GM21723 (cell line): ENCODE measurements around the gene CYB5B.

Source experiments
- ATAC-seq: cut with Tn5 transposase; IDR thresholded peaks from one replicate; pipeline ENCODE4 v1.9.1; 2021; ENCODE audit warnings: mild to moderate bottlenecking, moderate library complexity; ENCODE audit not compliant: unreplicated experiment

CYB5B gene

DNA sequence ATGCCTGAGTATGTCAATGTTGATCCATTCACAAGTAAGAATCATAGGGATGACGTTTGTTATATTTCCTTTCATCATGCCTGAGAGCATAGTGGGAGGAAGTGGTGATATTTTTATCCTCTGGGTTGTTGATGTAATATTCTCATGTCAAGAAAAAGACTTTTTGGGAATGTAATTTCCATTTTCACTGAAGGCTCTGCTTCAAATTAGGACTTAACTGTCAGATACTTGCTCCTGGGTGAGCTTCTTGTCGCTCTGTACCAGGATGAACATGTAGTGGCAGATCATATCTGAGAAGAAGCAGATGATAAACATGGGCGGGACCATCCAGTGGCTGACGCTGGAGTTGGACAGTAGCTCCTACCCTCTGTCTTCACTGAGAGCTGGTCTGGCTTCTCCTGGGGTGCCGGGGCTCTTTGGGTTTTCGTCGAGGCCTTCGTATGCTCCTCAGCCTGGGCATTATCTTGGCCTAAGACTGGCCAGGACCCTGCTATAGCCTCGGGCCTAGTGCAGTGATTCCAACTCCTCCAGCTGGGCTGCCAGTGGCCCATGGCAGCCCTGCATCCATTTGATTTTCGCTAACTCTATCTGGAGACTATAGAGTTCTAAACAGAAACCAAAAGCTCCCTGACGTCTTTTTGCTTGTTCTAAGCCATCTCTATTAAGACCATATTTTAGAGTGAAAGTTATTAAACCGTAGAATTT, 19.7 kb downstream of the CYB5B start:
- peak; percentile 54 for ATAC-seq

DNA sequence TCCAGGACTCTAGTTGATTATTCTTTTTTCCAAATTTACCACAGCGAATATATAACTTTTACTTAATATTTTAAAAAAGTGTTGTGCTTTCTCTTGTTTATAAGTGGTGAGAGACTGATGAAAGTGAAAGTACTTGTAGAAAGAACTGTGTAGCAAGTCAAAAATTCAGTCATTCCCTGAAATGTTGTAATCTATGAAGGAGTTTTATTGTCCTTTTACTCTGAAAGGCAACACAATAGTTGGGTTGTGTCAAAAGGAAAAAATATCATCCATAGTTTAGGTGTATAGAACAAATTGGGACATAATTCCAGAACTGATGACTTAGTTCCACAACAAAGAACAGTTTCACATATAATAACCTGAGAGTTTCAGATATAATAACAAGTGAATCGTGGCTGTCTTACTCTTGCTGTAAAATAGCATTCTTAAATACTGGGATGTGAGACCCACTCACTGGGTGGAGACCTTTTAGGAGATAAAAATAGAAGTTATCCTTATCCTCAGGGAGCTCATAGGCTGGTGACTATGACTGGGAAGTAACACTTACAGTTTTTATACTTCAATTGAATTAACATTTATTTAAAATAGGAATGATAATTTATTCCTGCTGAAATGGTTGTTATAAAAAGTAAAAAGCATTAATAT, 20.6 kb downstream of the CYB5B start:
- ATAC-seq: peak; percentile 52

DNA sequence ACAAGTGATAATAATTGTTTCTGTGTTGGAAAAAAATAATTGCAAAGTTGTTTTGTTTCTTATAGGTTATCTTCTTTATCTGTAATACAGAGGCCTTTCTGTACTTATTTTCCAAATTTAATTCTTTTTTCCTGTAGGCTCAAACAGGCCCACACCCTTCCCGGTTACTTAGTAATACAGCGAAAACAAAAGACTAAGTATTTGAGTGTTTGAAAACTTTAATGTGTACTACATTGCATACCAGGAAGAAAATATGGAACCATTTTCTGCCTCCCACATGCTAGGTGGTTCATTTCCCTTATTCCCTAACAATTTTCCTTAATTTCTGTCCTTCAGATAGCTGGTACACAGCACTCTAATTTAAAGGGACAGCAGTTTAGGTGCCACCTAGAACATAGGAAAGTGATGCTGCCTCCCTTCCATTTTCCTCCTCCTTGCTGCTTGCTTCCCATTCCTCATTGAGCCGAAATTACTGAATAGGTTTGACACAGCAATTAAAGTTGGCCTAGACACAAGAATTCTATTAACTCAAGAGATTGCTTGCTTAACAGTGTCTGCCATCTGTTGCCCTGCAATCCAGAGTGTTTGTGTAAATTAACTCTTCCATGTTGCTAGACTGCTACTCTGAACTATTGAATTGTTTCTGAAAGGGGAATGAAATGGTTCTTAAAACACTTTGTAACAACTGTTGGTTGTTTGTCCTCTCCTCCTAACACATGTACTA, 24.2 kb downstream of the CYB5B start:
- no peak for ATAC-seq

DNA sequence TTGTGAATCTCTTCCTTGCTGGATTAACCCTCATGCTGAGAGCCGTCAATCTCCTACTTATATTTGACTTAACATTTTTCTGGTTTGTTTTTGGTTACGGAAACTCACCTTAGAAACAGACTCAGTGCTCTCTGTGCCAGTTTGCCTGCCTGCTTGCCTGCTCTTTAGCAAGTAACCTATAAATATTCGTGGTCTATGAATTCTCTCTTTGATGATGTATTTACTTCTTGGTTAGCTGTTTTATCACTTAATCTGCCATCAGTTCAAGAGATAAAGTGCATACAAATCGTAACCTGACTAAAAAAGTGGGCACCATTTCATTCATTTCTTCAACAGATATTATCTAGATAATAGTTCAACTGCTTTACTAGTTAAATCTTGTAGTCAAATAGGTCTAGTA, 26.7 kb downstream of the CYB5B start:
- ATAC-seq: no peak

DNA sequence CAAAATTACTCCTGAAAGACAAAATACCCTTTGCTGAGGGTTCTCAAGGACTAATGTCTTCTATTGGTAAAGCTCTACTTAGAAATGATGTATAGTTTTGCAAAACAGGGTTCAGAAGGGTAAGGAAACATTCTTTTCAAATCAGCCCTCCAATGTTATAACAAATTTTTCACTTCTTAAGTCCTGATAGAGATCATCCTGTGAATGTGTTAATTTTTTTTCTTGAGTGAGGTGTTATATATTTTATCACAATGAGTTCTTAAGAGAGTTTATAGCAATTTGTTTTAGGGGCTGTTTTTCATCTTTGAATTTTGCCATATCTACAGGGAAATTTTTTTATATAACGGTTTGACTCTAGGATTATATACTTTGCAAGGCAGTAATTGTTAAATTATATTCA, 29.5 kb downstream of the CYB5B start:
- ATAC-seq: no peak

- ATAC-seq: no peak
These were observed 39.5 kb downstream of the CYB5B start for GRCh38 chr16:69463876-69464275.

GRCh38 chr16:69465083-69465721, 40.8 kb downstream of the CYB5B start:
- peak; percentile 36 for ATAC-seq

- ATAC-seq: no peak
These were observed 41.5 kb downstream of the CYB5B start for GRCh38 chr16:69465881-69466280.

DNA sequence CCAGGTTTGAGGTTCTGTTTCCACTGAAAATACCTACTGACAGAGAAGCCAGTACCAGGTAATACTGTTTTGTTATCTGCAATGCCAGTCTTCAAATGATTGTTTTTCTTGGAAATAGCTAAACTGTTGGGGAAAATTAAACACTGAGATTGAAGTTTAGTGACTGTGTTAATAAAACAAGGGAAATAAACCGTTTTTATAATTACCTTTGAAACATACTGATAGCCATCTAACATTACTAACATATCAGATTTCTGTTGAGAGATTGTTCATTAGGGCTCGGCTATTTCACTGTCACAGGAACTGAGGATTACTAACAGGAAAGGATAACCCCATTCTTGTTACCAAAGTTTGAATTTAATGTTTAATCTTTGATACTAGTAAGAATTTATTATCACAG, 42.1 kb downstream of the CYB5B start:
- no peak for ATAC-seq

- no peak for ATAC-seq
These were observed 42.7 kb downstream of the CYB5B start for GRCh38 chr16:69467080-69467479.

GRCh38 chr16:69467531-69468204, 43.2 kb downstream of the CYB5B start:
- no peak for ATAC-seq

DNA sequence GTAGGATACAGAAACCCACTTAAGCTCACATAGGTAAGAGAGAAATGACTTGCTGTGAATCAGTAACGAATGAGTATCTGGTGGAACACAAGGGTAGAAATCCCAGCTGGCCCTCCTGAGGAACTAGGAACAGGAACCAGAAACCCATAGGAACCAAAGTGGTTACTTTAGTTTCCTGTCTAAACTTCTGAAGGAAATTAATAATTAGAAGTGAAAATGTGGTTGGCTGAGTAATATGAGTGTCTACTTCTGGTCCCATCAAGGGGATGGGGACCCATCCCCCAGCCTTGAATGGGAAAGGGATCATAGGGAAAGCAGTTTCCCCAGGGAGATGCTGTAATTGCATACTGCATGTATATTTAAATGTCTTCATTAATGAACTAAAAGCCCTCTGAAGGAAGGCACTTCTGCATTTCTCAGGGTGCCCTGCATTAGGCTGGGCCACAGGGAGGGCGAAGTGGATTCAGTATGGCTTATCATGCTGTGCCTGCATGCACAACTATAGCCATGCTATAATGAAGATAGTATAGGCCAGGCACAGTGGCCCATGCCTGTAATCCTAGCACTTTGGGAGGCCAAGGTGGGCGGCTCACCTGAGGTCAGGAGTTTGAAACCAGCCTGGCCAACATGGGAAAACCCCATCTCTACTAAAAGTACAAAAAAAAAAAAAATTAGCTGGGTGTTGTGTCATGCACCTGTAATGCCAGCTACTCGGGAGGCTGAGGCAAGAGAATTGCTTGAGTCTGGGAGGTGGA, 45.6 kb downstream of the CYB5B start:
- peak; percentile 53 for ATAC-seq

GRCh38 chr16:69471121-69471520, 46.7 kb downstream of the CYB5B start:
- no peak for ATAC-seq

DNA sequence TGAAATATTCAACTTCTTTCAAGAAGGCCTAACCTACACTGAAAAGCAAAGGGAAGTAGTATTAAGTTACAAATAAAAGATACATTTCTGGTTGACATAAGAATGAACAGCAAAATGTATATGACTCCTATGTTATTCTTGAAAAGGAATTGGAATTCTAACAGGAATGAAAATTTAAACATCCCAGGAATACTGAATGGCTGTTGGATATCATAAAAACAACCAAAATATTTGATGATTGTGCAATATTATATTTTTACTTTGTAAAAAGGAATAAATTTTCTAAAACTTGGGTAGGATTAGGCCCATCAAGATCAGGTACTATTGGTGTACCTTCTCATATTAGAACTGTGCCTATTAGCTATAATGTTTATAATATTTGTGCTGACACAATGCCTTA, 50.0 kb downstream of the CYB5B start:
- ATAC-seq: no peak

- ATAC-seq: no peak
These were observed 52.6 kb downstream of the CYB5B start for GRCh38 chr16:69476920-69477443.

DNA sequence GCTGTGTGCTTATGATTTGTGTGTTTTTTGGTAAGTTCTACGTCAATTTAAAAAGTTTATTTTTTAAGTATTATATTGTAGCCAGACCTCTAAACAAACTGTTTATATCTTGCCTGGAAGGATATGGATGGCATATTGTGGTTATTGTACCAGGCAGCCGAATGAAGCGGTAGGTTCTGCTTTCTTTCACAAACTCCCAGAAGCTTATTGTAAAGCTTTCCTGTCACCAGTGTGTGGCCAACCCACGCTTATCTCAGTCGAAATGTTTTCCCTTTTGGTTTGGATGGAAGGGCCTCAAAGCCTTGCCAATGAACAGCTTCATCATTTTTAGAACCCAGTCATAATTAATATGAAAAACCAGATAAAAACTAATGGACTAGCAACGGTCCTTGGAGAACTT, 53.1 kb downstream of the CYB5B start:
- no peak for ATAC-seq

GRCh38 chr16:69478685-69479084, 54.3 kb downstream of the CYB5B start:
- ATAC-seq: no peak

- ATAC-seq: no peak
These were observed 55.4 kb downstream of the CYB5B start for GRCh38 chr16:69479775-69480174.

DNA sequence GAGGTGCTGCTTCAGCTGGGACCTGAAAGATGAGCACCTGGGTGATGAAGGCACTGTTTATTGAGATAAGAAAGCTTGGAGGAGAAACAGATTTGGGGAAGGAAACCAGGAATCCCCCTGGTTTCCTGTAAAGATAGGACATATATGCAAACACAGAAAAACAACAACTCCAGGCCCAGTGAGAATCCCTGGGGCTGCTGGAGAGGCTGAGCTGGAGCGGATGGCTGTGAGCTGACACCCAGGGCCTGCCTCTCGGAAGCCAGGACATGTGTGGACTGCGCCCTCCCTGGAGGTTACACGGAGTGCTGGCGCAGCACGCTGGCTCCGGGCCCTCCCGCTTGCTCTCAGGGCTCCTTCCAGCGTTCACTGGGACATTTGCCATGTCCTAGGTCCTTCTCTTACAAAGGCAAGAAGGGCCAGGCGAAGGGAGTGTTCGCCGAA, 57.5 kb downstream of the CYB5B start:
- no peak for ATAC-seq

DNA sequence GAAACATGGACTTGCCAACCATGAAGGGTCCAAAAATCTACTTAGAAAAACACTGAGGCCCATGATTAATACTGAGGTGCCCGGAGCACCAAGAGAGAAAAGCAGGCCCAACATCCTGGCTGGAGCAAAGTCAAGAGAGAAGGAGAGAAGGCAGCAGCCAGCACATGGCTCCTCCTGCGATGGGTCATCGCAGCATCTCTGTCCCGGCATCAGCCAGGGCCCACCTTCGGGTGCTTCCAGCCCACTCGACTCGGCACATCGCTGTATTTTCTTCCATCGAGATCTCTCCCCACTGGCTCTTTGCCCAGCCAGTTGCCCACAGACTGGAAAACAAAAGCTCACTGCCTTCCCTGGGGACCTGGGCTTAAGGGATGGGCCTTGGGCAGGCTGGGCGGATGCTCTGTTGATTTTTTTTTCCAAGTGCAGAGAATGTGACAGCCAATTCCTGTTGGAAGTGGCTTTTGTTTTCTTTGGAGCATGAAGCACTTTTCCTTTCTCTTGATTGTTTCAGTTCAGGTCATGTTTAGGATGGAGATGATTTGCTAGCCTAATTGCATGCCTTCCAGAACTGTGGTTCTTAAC, 58.1 kb downstream of the CYB5B start:
- ATAC-seq: no peak
